Hematopoietic multipotent progenitor cell treated with erythropoietin and hydrocortisone succinate and interleukin-3 and kit ligand, for 17 days (in vitro differentiated cells): ENCODE results near the gene TMBIM4.
A peak's percentile ranks its signal among the peaks of the same experiment; 100 is the strongest.
"Not testable (repeated sequence)": the region's sequence is repeated elsewhere in the genome, so short reads cannot be mapped to it uniquely, and the experiment has no call there.

Experiments
- DNase-seq: peaks from one replicate; pipeline ENCODE4 v3.0.0-alpha.2; 2015; ENCODE audit warnings: low spot score

Gene TMBIM4

GRCh38 chr12:66184822-66185221 is 15.0 kb upstream of the TMBIM4 start:
- DNase-seq = not testable (repeated sequence)

GRCh38 chr12:66182956-66183355 is 13.2 kb upstream of the TMBIM4 start:
- no peak for DNase-seq

- no peak for DNase-seq
Observed at GRCh38 chr12:66176105-66176900, 6.5 kb upstream of the TMBIM4 start.

GRCh38 chr12:66174391-66175325 is 4.9 kb upstream of the TMBIM4 start:
- DNase-seq = not testable (repeated sequence)

- no peak for DNase-seq
Observed at GRCh38 chr12:66170606-66171005, 810 bp upstream of the TMBIM4 start.

- DNase-seq = no peak
Observed at GRCh38 chr12:66168410-66168809, 1.4 kb downstream of the TMBIM4 start.

- no peak for DNase-seq
Observed at GRCh38 chr12:66166561-66166960, 3.2 kb downstream of the TMBIM4 start.

GRCh38 chr12:66165141-66165540 is 4.7 kb downstream of the TMBIM4 start:
- DNase-seq = no peak

GRCh38 chr12:66164349-66164821 is 5.4 kb downstream of the TMBIM4 start:
- no peak for DNase-seq

- no peak for DNase-seq
Observed at GRCh38 chr12:66163289-66163688, 6.5 kb downstream of the TMBIM4 start.

GRCh38 chr12:66162701-66163100 is 7.1 kb downstream of the TMBIM4 start:
- DNase-seq = no peak

- no peak for DNase-seq
Observed at GRCh38 chr12:66160704-66161103, 9.1 kb downstream of the TMBIM4 start.

GRCh38 chr12:66159123-66159522 is 10.7 kb downstream of the TMBIM4 start:
- DNase-seq = no peak

- DNase-seq = no peak
Observed at GRCh38 chr12:66156654-66157053, 13.1 kb downstream of the TMBIM4 start.

- DNase-seq = no peak
Observed at GRCh38 chr12:66154776-66155175, 15.0 kb downstream of the TMBIM4 start.

GRCh38 chr12:66152732-66153131 is 17.1 kb downstream of the TMBIM4 start:
- no peak for DNase-seq

GRCh38 chr12:66149702-66150398 is 19.9 kb downstream of the TMBIM4 start:
- peak; percentile 12 for DNase-seq

GRCh38 chr12:66144791-66145754 is 24.7 kb downstream of the TMBIM4 start:
- no peak for DNase-seq

GRCh38 chr12:66143868-66144267 is 25.9 kb downstream of the TMBIM4 start:
- no peak for DNase-seq

- no peak for DNase-seq
Observed at GRCh38 chr12:66142826-66143225, 27.0 kb downstream of the TMBIM4 start.

- no peak for DNase-seq
Observed at GRCh38 chr12:66141299-66141698, 28.5 kb downstream of the TMBIM4 start.
